ENCODE results near the gene APBA1. TPM values are rescaled to one million over a fixed set of nuclear protein-coding genes. Genes with fewer than 3 reads are reported as not detected.
"Not testable (repeated sequence)": the region's sequence is repeated elsewhere in the genome, so short reads cannot be mapped to it uniquely, and the experiment has no call there.

APBA1 gene
- polyA plus RNA-seq, 5 donors = 8.2 to 15.3 (median 11.8) TPM

DNA sequence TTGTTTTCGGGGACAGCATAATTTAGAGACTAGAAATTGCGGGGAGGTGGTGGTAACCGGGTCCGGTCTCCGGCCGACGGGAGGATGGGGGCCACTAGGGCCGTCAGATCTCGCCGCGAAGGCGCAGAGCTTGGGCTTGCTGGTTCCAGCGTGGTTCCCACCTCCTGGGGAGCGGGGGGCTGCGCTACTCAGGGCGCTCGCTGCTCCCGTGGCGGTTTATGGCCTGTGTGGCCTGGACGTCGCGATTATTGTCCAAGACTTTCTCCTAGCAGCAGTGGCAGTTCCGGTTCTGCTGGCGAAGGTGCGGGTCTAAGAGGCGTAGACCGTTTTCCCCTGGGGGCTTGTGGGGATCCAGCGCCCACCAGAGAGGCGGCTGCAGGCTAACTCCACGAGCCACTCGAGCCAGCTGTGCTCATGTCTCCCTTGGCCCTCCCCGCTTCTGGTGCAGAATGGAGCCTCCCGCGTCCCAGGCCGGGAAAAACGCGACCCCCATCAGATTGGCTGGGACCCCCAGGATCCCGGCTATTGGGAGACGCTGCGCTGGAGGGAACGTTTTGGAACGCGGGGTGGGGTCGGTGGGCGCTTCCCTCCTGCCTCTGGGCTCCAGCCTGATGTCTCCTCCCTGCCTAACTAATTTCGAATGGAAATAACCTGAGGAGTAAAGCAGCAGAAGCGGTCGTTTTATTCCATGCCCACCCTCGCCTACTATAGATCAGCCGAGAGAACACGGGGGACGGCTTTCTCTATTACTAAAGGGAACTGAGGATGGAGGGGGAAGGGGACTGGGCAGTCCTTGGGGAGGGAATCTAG lies 260.0 kb downstream of the APBA1 start:
- no peak for DNase-seq

GRCh38 chr9:69411246-69411645 lies 260.9 kb downstream of the APBA1 start:
- DNase-seq = no peak

DNA sequence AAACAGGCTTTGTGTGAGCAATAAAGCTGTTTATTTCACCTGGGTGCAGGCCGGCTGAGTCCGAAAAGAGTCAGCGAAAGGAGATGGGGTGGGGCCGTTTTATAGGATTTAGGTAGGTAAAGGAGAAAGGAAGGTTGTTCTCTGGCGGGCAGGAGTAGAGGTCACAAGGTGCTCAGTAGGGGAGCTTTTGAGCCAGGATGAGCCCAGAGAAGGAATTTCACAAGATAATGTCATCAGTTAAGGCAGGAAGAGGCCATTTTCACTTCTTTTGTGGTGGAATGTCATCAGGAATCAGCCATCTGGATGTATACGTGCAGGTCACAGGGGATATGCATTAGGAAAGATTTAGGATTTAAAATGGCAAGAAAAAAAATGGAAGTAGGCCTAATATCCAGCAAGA lies 262.2 kb downstream of the APBA1 start:
- DNase-seq = not testable (repeated sequence)

GRCh38 chr9:69400470-69400869 lies 271.7 kb downstream of the APBA1 start:
- DNase-seq = no peak

DNA sequence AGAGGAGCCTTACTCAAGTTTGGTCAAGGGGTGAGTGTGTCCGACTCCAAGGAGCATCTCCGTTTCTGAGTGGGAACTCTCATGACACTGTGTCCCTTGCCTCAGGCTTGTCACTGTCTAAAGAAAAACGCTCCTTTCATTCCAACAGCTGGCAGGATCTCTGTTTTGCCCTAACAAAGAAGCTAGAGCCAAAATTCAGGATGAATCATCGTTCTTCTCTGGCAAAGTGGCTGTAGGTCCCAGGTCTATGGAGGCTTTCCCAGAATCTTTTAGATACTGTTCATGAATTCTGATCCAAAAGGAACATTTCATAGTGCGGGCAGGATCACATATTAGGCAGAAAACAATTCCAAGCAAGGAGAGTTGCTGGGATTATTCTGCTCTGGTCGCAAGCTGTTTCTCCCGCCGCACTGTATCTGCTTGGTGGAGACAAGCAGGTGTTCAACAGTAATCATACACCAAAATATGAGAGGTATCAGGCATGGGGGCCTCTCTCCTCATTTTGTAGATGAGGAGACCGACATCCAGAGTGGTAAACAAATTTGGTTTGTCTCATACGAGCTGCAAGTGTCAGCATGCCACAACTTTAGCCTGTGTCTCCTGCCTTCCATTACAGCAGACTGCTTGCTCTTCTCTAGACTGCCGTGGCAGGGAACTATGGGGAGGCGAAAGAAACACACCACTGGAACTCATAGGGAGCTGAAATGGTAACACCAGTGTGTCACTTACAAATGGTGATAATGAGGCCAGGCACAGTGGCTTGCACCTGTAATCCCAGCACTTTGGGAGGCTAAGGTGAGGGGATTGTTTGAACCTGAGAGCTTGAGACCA lies 274.6 kb downstream of the APBA1 start:
- no peak for DNase-seq

GRCh38 chr9:69396759-69397158 lies 275.4 kb downstream of the APBA1 start:
- no peak for DNase-seq

DNA sequence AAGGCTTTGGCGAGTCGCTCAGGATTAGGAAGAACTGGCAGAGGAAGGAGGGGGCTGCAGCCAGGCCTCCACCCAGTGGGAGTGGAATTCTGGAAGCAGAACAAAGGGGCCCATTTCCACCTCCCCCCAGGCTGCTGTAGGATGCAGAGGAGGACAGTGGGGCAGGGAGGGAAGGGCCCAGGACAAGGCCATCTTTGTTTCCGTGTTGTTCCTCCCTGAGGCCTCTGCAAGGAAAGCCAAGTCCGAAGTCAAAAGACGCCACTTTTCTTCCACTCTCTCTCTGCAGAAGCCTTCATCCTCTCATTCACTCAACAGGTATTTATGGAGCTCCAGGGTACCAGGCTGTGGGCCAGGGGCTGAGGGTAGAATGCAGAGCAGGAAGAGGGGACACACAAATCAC lies 276.5 kb downstream of the APBA1 start:
- no peak for DNase-seq

DNA sequence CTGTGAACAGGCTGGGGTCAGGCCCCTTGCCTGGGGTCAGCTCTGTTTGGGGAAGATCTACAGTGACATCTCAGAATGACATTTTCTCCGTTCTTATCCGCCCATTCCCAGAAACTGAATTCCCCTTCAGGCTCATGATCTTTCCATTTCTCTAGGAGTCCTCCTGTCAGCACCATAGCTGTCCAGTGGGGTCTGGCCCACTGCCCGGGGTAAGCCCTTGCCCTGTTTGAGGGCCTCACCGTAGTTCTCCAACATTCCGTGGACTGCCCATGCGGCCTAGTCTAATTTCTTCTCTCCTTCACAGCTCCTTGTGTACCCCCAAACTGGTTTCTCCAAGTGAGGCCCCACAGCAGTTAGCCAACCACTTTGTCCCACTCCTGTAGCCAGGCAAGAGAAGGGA lies 278.7 kb downstream of the APBA1 start:
- DNase-seq = no peak

- no peak for DNase-seq
These were observed 279.3 kb downstream of the APBA1 start for GRCh38 chr9:69392826-69393225.

DNA sequence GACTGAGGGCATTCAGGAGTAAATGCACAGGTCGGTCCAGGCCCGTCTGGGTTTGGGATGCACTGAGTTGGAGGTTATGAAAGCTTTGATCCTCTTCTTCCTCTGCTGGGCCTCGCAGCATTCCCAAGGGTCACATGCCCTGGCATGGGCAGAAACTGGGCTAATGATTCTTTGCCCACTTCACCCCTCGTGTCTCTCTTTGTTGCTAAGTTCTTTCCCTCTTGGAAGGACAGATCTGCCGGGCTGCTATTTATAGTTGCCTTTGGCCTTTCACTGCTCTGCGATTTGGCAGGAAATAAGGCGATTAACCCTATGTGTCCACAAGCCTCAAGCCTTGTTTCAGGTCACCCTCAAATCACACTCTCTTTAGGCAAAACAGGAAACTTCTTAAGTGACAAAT lies 280.2 kb downstream of the APBA1 start:
- peak; percentile 31 to 40 for DNase-seq

- no peak for DNase-seq
These were observed 280.7 kb downstream of the APBA1 start for GRCh38 chr9:69391487-69391886.

DNA sequence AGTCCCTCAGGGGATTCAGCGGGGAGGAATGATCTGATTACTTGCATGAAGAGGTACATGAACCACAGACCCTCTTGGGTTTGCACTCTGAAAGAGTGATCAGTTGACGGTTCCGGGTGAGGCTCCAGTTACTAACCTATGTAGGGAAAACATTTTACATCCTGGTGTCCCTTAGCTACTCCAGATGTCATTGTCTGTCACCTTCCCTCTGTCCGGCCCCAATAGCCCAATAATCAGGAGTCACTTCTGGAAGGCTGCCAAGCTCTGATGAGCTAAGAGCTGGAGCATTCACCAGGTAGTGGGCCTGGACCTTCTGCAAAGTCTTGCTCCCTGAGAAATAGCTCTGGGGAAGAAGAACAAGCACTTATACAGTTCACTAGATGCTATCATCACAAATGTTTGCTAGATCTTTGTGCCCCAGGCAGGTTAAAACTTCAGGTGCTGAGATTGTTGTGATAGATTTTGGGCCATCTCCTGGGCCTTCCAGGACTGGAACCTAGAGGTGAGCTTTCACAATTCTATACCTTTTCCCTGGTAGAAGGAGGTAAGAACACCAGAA lies 282.7 kb downstream of the APBA1 start:
- no peak for DNase-seq

GRCh38 chr9:69388596-69388995 lies 283.6 kb downstream of the APBA1 start:
- no peak for DNase-seq

GRCh38 chr9:69386651-69387050 lies 285.5 kb downstream of the APBA1 start:
- no peak for DNase-seq

GRCh38 chr9:69385581-69386033 lies 286.6 kb downstream of the APBA1 start:
- no peak for DNase-seq

GRCh38 chr9:69382135-69382534 lies 290.0 kb downstream of the APBA1 start:
- DNase-seq = no peak

GRCh38 chr9:69380811-69381210 lies 291.4 kb downstream of the APBA1 start:
- DNase-seq = no peak

- DNase-seq = no peak
These were observed 291.9 kb downstream of the APBA1 start for GRCh38 chr9:69380301-69380700.

GRCh38 chr9:69379270-69379982 lies 292.7 kb downstream of the APBA1 start:
- DNase-seq = no peak

DNA sequence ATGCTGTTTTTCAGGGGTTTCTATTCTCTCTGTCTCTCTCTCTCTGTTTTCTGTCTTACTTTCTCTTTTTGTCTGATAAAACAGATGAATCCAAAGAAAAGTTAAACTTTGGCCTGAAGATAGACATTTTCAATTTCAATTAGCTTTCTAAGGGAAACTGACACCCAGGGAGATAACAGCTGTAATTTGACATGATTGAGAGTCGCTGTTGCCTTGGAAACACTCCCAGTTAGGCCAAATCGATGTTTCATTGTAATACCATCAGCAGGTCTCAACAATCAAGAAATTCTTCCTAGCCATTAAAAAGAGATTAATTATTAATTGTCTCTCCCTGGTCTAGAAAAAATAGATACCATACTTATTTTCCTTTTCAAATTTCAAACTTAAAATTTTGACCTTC lies 294.2 kb downstream of the APBA1 start:
- no peak for DNase-seq
